CD4-positive, alpha-beta memory T cell (primary cell): ENCODE measurements around the gene EPB41L5. TPM values are rescaled to one million over a fixed set of nuclear protein-coding genes. Genes with fewer than 3 reads are reported as not detected.
"Not testable (repeated sequence)": the region's sequence is repeated elsewhere in the genome, so short reads cannot be mapped to it uniquely, and the experiment has no call there.

Experiments used
- CTCF ChIA-PET: fragments of 350-600 bp; sonication (Branson Sonifier 250); formaldehyde crosslinking; loops from one replicate; lab custom pipeline; 2021; ENCODE audit warnings: inconsistent platforms; ENCODE audit not compliant: partially characterized antibody; lab: Charles Lee
- POLR2A ChIA-PET: fragments of 350-600 bp; sonication (Branson Sonifier 250); formaldehyde crosslinking; loops from one replicate; lab custom pipeline; 2021; ENCODE audit not compliant: partially characterized antibody; lab: Charles Lee
- DNase-seq, 5 donors: peaks; one replicate each; pipeline versions ENCODE4 v3.0.0 to v3.0.0-alpha.2; 2020 to 2022; ENCODE audit warnings: mixed read lengths in 1 of 5
- H3K27ac ChIP-seq: one replicate; pipeline ENCODE4 v1.7.0; 2013; ENCODE audit warnings: low read depth, low read length
- H3K27me3 ChIP-seq: 2 replicates; pipeline ENCODE4 v1.7.0; 2013; ENCODE audit warnings: mild to moderate bottlenecking, low read length, moderate library complexity; ENCODE audit not compliant: insufficient read depth
- H3K36me3 ChIP-seq: 2 replicates; pipeline ENCODE4 v1.7.0; 2013; ENCODE audit warnings: mild to moderate bottlenecking, low read length, moderate library complexity; ENCODE audit not compliant: insufficient read depth
- H3K4me1 ChIP-seq: 2 replicates; pipeline ENCODE4 v1.7.0; 2013; ENCODE audit warnings: mild to moderate bottlenecking, low read length, moderate library complexity; ENCODE audit not compliant: insufficient read depth
- H3K4me3 ChIP-seq, 2 donors: one replicate each; pipeline ENCODE4 v1.7.0; 2013; ENCODE audit warnings: low read length in 2 of 2, mild to moderate bottlenecking in 1 of 2
- H3K9me3 ChIP-seq, 2 donors: one replicate each; pipeline ENCODE4 v1.7.0; 2013; ENCODE audit warnings: low read length in 2 of 2, control low read depth in 1 of 2; ENCODE audit not compliant: control insufficient read depth in 1 of 2
- H3K27ac Mint-ChIP-seq, 7 donors: one replicate each; pipeline ENCODE4 v1.8.0; 2020 to 2021; ENCODE audit warnings: mixed read lengths in 7 of 7, mild to moderate bottlenecking in 6 of 7, inconsistent platforms in 3 of 7, moderate library complexity in 3 of 7
- H3K27me3 Mint-ChIP-seq, 2 donors: one replicate each; pipeline ENCODE4 v1.8.0; 2020 to 2021; ENCODE audit warnings: mixed read lengths in 2 of 2
- H3K36me3 Mint-ChIP-seq, 2 donors: one replicate each; pipeline ENCODE4 v1.8.0; 2020 to 2021; ENCODE audit warnings: mixed read lengths in 2 of 2, inconsistent platforms in 1 of 2, mild to moderate bottlenecking in 1 of 2
- H3K4me1 Mint-ChIP-seq, 4 donors: one replicate each; pipeline ENCODE4 v1.8.0; 2020 to 2021; ENCODE audit warnings: mixed read lengths in 4 of 4, mild to moderate bottlenecking in 1 of 4
- H3K4me3 Mint-ChIP-seq, 8 donors: one replicate each; pipeline ENCODE4 v1.8.0; 2020 to 2021; ENCODE audit warnings: mixed read lengths in 8 of 8, mild to moderate bottlenecking in 7 of 8, moderate library complexity in 6 of 8, inconsistent platforms in 3 of 8
- H3K9me3 Mint-ChIP-seq, 8 donors: one replicate each; pipeline ENCODE4 v1.8.0; 2020 to 2021; ENCODE audit warnings: mixed read lengths in 8 of 8, mild to moderate bottlenecking in 5 of 8, inconsistent platforms in 3 of 8, moderate library complexity in 1 of 8
- intact Hi-C: fragments of 100-400 bp; cut with micrococcal nuclease; formaldehyde crosslinking; loops from one replicate; pipeline ENCODE4 v1.15.1; 2023
- polyA plus RNA-seq, 2 donors: library from polyadenylated mRNA; unstranded; fragments of 300-500 nt; fragmentation: Illumina TruSeq; gene quantifications; one replicate each; pipeline ENCODE4 v1.2.3, GENCODE V29; 2021
- total RNA-seq, 2 experiments: library from RNA; stranded (reverse); gene quantifications; one replicate each; pipeline ENCODE4 v1.2.3, GENCODE V29; 2021

EPB41L5 gene
- total and polyA plus RNA-seq, 4 experiments from 2014 or later, result 1.4 to 6.2 (median 4.1) TPM

GRCh38 chr2:120148669-120149068, 135.8 kb downstream of the EPB41L5 start:
- CTCF ChIA-PET, result no interaction called here
- no peak overlapping the region for H3K27ac Mint-ChIP-seq
- Histone ChIP-seq H3K9me3 (no peaks in the 10 kb centered on the region), H3K27ac (no peak overlapping the region), H3K4me1 (no peaks in the 10 kb centered on the region), H3K4me3 (no peak overlapping the region), H3K36me3 (no peaks in the 10 kb centered on the region), H3K27me3 (no peaks in the 10 kb centered on the region)
- no peak for DNase-seq
- intact Hi-C loops, result no loop called here
- no peak overlapping the region for H3K4me3 Mint-ChIP-seq
- H3K4me1 Mint-ChIP-seq, result no peaks in the 10 kb centered on the region
- peaks cover 16 to 31% of the 10 kb centered on the region in 2 donors for H3K36me3 Mint-ChIP-seq
- peaks cover 0 to 21% (median 16%) of the 10 kb centered on the region in 8 donors for H3K9me3 Mint-ChIP-seq
- POLR2A ChIA-PET, result no interaction called here
- no peaks in the 10 kb centered on the region for H3K27me3 Mint-ChIP-seq

- Histone ChIP-seq H3K36me3 (no peaks in the 10 kb centered on the region), H3K4me3 (no peak overlapping the region), H3K9me3 (no peaks in the 10 kb centered on the region), H3K4me1 (no peaks in the 10 kb centered on the region), H3K27ac (no peak overlapping the region), H3K27me3 (no peaks in the 10 kb centered on the region)
- H3K27me3 Mint-ChIP-seq, result no peaks in the 10 kb centered on the region
- peaks cover 0 to 24% (median 17%) of the 10 kb centered on the region in 8 donors for H3K9me3 Mint-ChIP-seq
- no peak overlapping the region for H3K4me3 Mint-ChIP-seq
- H3K27ac Mint-ChIP-seq, result no peak overlapping the region
- no peak for DNase-seq
- intact Hi-C loops, result no loop called here
- H3K36me3 Mint-ChIP-seq, result peaks cover 17 to 35% of the 10 kb centered on the region in 2 donors
- CTCF ChIA-PET, result no interaction called here
- POLR2A ChIA-PET, result no interaction called here
- H3K4me1 Mint-ChIP-seq, result no peaks in the 10 kb centered on the region
These were observed 136.5 kb downstream of the EPB41L5 start for GRCh38 chr2:120149406-120149805.

DNA sequence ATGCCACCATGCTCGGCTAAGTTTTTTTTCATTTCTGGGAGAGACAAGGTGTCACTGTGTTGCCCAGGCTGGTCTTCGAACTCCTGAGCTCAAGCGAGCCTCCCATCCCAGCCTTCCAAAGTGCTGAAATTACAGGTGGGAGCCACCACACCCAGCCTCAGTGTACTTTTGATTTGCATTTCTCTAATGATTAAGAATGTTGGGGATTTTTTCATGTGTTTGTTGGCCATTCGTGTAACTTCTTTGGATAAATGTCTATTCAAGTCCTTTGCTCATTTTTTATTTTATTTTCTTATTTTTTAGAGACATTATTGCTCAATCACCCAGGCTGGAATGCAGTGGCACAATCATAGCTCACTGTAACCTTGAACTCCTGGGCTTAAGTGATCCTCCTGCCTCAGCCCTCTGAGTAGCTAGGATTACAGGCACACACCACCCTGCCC, 137.2 kb downstream of the EPB41L5 start:
- H3K27ac ChIP-seq, result no peak overlapping the region
- intact Hi-C loops, result no loop called here
- no peak for DNase-seq
- no peaks in the 10 kb centered on the region for H3K9me3 ChIP-seq
- H3K4me1 ChIP-seq, result no peaks in the 10 kb centered on the region
- Mint-ChIP-seq H3K9me3 (peaks cover 0 to 30% (median 19%) of the 10 kb centered on the region in 8 donors), H3K4me3 (no peak overlapping the region), H3K27me3 (no peaks in the 10 kb centered on the region), H3K27ac (no peak overlapping the region), H3K4me1 (no peaks in the 10 kb centered on the region), H3K36me3 (peaks cover 18 to 33% of the 10 kb centered on the region in 2 donors)
- no peak overlapping the region for H3K4me3 ChIP-seq
- ChIA-PET POLR2A (no interaction called here), CTCF (interaction anchor here (1.4 kb wide), 1 partner anchor 24 kb away, joined by 3 read pairs; no protein-coding TSS in a partner anchor)
- no peaks in the 10 kb centered on the region for H3K36me3 ChIP-seq
- H3K27me3 ChIP-seq, result no peaks in the 10 kb centered on the region

DNA sequence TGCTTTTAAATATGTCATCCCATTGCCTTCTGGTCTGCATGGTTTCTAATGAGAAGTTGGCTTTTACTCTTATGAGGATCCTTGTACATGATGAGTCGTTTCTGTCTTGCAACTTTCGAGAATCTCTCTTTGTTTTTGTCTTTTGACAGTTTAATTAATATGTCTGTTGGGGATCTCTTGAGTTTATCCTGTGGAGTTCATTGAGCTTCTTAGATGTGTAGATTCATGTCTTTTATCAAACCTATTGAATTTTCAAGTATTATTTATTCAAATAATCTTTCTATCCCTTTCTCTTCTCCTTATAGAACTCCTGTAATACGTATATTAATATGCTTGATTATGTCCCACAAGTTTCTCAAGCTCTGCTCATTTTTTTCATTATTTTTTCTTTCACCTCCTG, 142.4 kb downstream of the EPB41L5 start:
- Histone ChIP-seq H3K27me3 (no peaks in the 10 kb centered on the region), H3K4me3 (no peak overlapping the region), H3K9me3 (no peaks in the 10 kb centered on the region), H3K27ac (no peak overlapping the region), H3K4me1 (no peaks in the 10 kb centered on the region), H3K36me3 (no peaks in the 10 kb centered on the region)
- DNase-seq, result no peak
- H3K27ac Mint-ChIP-seq, result no peak overlapping the region
- peaks cover 0 to 34% (median 23%) of the 10 kb centered on the region in 8 donors for H3K9me3 Mint-ChIP-seq
- no peaks in the 10 kb centered on the region for H3K4me1 Mint-ChIP-seq
- ChIA-PET POLR2A (no interaction called here), CTCF (no interaction called here)
- H3K36me3 Mint-ChIP-seq, result peaks cover 21 to 24% of the 10 kb centered on the region in 2 donors
- H3K4me3 Mint-ChIP-seq, result no peak overlapping the region
- no peaks in the 10 kb centered on the region for H3K27me3 Mint-ChIP-seq
- intact Hi-C loops, result no loop called here

- H3K9me3 ChIP-seq, H3K4me1 Mint-ChIP-seq, H3K27ac ChIP-seq, intact Hi-C loops, H3K27me3 Mint-ChIP-seq, H3K27me3 ChIP-seq, H3K4me1 ChIP-seq, H3K4me3 Mint-ChIP-seq, H3K36me3 ChIP-seq, DNase-seq, H3K27ac Mint-ChIP-seq, H3K4me3 ChIP-seq, CTCF ChIA-PET, POLR2A ChIA-PET: not testable (repeated sequence)
- Mint-ChIP-seq H3K36me3 (peaks cover 10 to 16% of the 10 kb centered on the region in 2 donors), H3K9me3 (peaks cover 0 to 15% (median 10%) of the 10 kb centered on the region in 8 donors)
These were observed 145.8 kb downstream of the EPB41L5 start for GRCh38 chr2:120158658-120159057.

DNA sequence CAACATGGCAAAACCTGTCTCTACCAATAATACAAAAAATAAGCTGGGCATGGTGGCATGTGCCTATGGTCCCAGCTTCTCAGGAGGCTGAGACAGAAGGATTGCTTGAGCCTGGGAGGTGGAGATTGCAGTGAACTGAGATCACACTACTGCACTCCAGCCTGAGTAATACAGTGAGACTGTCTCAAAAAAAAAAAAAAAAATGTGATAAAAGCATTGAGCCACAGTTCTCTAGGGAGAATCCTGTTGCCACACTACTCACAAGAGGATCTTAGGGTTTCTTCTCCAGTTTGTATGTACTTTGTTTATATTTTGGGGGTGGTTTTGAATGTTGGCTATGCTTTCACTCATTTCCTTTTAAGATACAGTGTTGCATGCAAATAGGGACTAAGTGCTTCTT, 148.3 kb downstream of the EPB41L5 start:
- Histone ChIP-seq H3K4me3 (no peak overlapping the region), H3K4me1 (no peaks in the 10 kb centered on the region), H3K36me3 (no peaks in the 10 kb centered on the region), H3K9me3 (no peaks in the 10 kb centered on the region), H3K27me3 (no peaks in the 10 kb centered on the region), H3K27ac (no peak overlapping the region)
- no peak overlapping the region for H3K4me3 Mint-ChIP-seq
- intact Hi-C loops, result no loop called here
- ChIA-PET POLR2A (no interaction called here), CTCF (interaction anchor here (0.9 kb wide), 1 partner anchor 14 kb away, joined by 4 read pairs; no protein-coding TSS in a partner anchor)
- peaks cover 0 to 4% (median 3%) of the 10 kb centered on the region in 8 donors for H3K9me3 Mint-ChIP-seq
- DNase-seq, result no peak
- H3K27me3 Mint-ChIP-seq, result no peaks in the 10 kb centered on the region
- H3K27ac Mint-ChIP-seq, result no peak overlapping the region
- peaks cover 7% of the 10 kb centered on the region in 2 donors for H3K36me3 Mint-ChIP-seq
- H3K4me1 Mint-ChIP-seq, result no peaks in the 10 kb centered on the region

DNA sequence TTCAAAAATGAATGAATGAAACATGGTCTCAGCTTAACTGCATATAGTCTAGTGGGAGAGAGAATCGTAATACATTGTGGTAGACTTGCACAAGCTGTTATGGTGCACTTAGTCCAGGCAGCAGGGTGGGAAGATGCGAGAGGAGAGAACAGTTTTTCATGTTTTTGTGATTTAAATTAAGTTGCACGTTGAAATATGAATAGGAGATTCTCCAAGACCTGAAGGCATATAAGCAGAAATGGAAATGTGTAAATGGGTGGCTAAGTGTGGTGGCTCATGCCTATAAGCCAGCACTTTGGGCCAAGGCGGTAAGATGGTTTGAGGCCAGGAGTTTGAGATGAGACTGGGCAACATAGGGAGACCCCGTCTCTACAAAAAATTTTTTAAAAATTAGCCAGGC, 149.8 kb downstream of the EPB41L5 start:
- Mint-ChIP-seq H3K9me3 (no peaks in the 10 kb centered on the region), H3K4me3 (no peak overlapping the region), H3K27me3 (no peaks in the 10 kb centered on the region), H3K36me3 (peaks cover 4% of the 10 kb centered on the region in 2 donors), H3K4me1 (no peaks in the 10 kb centered on the region), H3K27ac (peak overlapping the region in 1 of 7 donors; percentile 9)
- no peaks in the 10 kb centered on the region for H3K27me3 ChIP-seq
- intact Hi-C loops, result no loop called here
- POLR2A ChIA-PET, result no interaction called here
- H3K4me3 ChIP-seq, result no peak overlapping the region
- DNase-seq, result no peak
- no peaks in the 10 kb centered on the region for H3K36me3 ChIP-seq
- no peaks in the 10 kb centered on the region for H3K9me3 ChIP-seq
- CTCF ChIA-PET, result interaction anchor here (0.6 to 1.4 kb wide), 2 partner anchors 12 to 236 kb away, joined by 3 to 4 read pairs; no protein-coding TSS in a partner anchor
- no peaks in the 10 kb centered on the region for H3K4me1 ChIP-seq
- no peak overlapping the region for H3K27ac ChIP-seq
